HCT116 (cell line): ENCODE measurements around the gene PAIP1. TPM values are rescaled to one million over a fixed set of nuclear protein-coding genes. Genes with fewer than 3 reads are reported as not detected.

Experiments
- ATAC-seq: fragments of 200-7000 bp; cut with Tn5 transposase; 2 replicates; pipeline ENCODE4 v1.9.1; 2020; ENCODE audit warnings: mild to moderate bottlenecking, moderate library complexity
- BruUV-seq: library from RNA; stranded (reverse); fragments of 400-500 nt; replicated peaks from 2 replicates; lab custom pipeline; 2021; lab: Mats Ljungman, UMichigan
- CTCF ChIA-PET: fragments of 300-600 bp; sonication (Branson Sonifier 250); formaldehyde crosslinking; loops from one replicate; lab custom pipeline; 2021; ENCODE audit warnings: antibody characterized with exemption; lab: Charles Lee
- POLR2A ChIA-PET: fragments of 300-600, 350-600 bp; sonication (Branson Sonifier 250); formaldehyde crosslinking; loops from one replicate; lab custom pipeline; 2021; ENCODE audit warnings: antibody characterized with exemption; lab: Charles Lee
- RAD21 ChIA-PET, 2 experiments: fragments of 300-600 bp; sonication (Branson Sonifier 250); formaldehyde crosslinking; loops; one replicate each; lab custom pipeline; 2023; ENCODE audit warnings: low total read pairs in 2 of 2; ENCODE audit not compliant: uncharacterized antibody in 2 of 2, unreplicated experiment in 2 of 2, low non-redundant PET in 1 of 2; lab: Charles Lee
- DNase-seq: peaks from one replicate; pipeline ENCODE4 v3.0.0-alpha.2; 2010; ENCODE audit warnings: low read depth, low spot score
- H2AFZ ChIP-seq: fragments of 200-600 bp; shearing (Covaris generic), sonication (generic); 2 replicates; pipeline ENCODE4 v1.6.1; 2017; ENCODE audit warnings: low read depth, mixed run types, mixed read lengths, antibody characterized with exemption, low read length; ENCODE audit not compliant: poor library complexity, severe bottlenecking
- H3K27ac ChIP-seq: 2 replicates; pipeline ENCODE4 v1.5.1; 2012; ENCODE audit warnings: low read depth, low read length
- H3K27me3 ChIP-seq: fragments of 200-600 bp; sonication (generic); 2 replicates; pipeline ENCODE4 v1.6.1; 2016; ENCODE audit warnings: mixed run types, low read length, mixed read lengths; ENCODE audit not compliant: insufficient read depth
- H3K36me3 ChIP-seq, 2 experiments: fragments of 200-500 bp in 1 of 2; fragments of 200-600 bp in 1 of 2; sonication (Bioruptor generic) in 1 of 2; sonication (generic) in 1 of 2; 2 replicates each; pipeline versions ENCODE4 v1.5.1 to v1.6.1; 2014 to 2016; ENCODE audit warnings: low read length in 2 of 2, inconsistent platforms in 1 of 2, mixed read lengths in 1 of 2, mixed run types in 1 of 2; ENCODE audit not compliant: insufficient read depth in 2 of 2, control insufficient read depth in 1 of 2
- H3K4me1 ChIP-seq, 2 experiments: fragments of 200-600 bp in 1 of 2; sonication (generic) in 1 of 2; 2 replicates each; pipeline versions ENCODE4 v1.5.1 to v1.6.1; 2012 to 2017; ENCODE audit warnings: low read length in 2 of 2, inconsistent platforms in 1 of 2, mild to moderate bottlenecking in 1 of 2, mixed read lengths in 1 of 2, mixed run types in 1 of 2, moderate library complexity in 1 of 2; ENCODE audit not compliant: insufficient read depth in 2 of 2, control insufficient read depth in 1 of 2
- H3K4me2 ChIP-seq: fragments of 200-600 bp; sonication (generic); 2 replicates; pipeline ENCODE4 v1.6.1; 2017; ENCODE audit warnings: mixed run types, low read length, mixed read lengths
- H3K4me3 ChIP-seq, 2 experiments: fragments of 200-600 bp in 1 of 2; sonication (generic) in 1 of 2; replicated peaks in 1 of 2; 2 replicates each; pipeline ENCODE4 v1.5.1; 2011 to 2016; ENCODE audit warnings: low read length in 2 of 2, control low read depth in 1 of 2, low read depth in 1 of 2, mild to moderate bottlenecking in 1 of 2, mixed read lengths in 1 of 2, mixed run types in 1 of 2
- H3K79me2 ChIP-seq: fragments of 200-600 bp; sonication (generic); 2 replicates; pipeline ENCODE4 v1.6.1; 2017; ENCODE audit warnings: mild to moderate bottlenecking, mixed run types, low read length, moderate library complexity, mixed read lengths; ENCODE audit not compliant: insufficient read depth
- H3K9ac ChIP-seq: fragments of 200-600 bp; sonication (generic); 2 replicates; pipeline ENCODE4 v1.6.1; 2016; ENCODE audit warnings: low read length, mixed read lengths
- H3K9me2 ChIP-seq: fragments of 200-600 bp; sonication (generic), shearing (Covaris generic); 2 replicates; pipeline ENCODE4 v1.6.1; 2017; ENCODE audit warnings: mixed run types, mild to moderate bottlenecking, moderate library complexity; ENCODE audit not compliant: insufficient read depth
- H3K9me3 ChIP-seq, 2 experiments: fragments of 200-500 bp in 1 of 2; fragments of 200-600 bp in 1 of 2; sonication (Bioruptor generic) in 1 of 2; sonication (generic) in 1 of 2; 2 replicates each; pipeline ENCODE4 v1.6.1; 2014 to 2017; ENCODE audit warnings: low read length in 2 of 2, mixed read lengths in 2 of 2, inconsistent platforms in 1 of 2, low read depth in 1 of 2, mild to moderate bottlenecking in 1 of 2, mixed run types in 1 of 2, moderate library complexity in 1 of 2; ENCODE audit not compliant: control insufficient read depth in 1 of 2, insufficient read depth in 1 of 2
- H4K20me1 ChIP-seq: fragments of 200-600 bp; sonication (generic), shearing (Covaris generic); 2 replicates; pipeline ENCODE4 v1.6.1; 2017; ENCODE audit warnings: mixed run types, mild to moderate bottlenecking, moderate library complexity; ENCODE audit not compliant: insufficient read depth
- CEBPB ChIP-seq: IDR thresholded peaks from 2 replicates; pipeline ENCODE4 v1.6.1; 2012; ENCODE audit warnings: low read depth
- EGR1 ChIP-seq: IDR thresholded peaks from 2 replicates; pipeline ENCODE4 v1.6.1; 2012; ENCODE audit warnings: low read depth
- EZH2 ChIP-seq: fragments of 200-600 bp; sonication (generic); IDR thresholded peaks from 2 replicates; pipeline ENCODE4 v1.6.1; 2017; ENCODE audit warnings: antibody characterized with exemption, mixed run types
- EZH2phosphoT487 ChIP-seq: fragments of 200-600 bp; IDR thresholded peaks from 2 replicates; pipeline ENCODE4 v1.6.1; 2018; ENCODE audit warnings: antibody characterized with exemption, borderline replicate concordance
- FOSL1 ChIP-seq: IDR thresholded peaks from 2 replicates; pipeline ENCODE4 v1.6.1; 2012; ENCODE audit warnings: low read depth
- JUND ChIP-seq: IDR thresholded peaks from 2 replicates; pipeline ENCODE4 v1.6.1; 2012
- POLR2AphosphoS5 ChIP-seq: IDR thresholded peaks from 2 replicates; pipeline ENCODE4 v1.6.1; 2011; ENCODE audit warnings: mild to moderate bottlenecking, low read depth, low read length, moderate library complexity
- RAD21 ChIP-seq: IDR thresholded peaks from 2 replicates; pipeline ENCODE4 v1.6.1; 2012; ENCODE audit warnings: low read depth, mild to moderate bottlenecking
- SIN3A ChIP-seq: IDR thresholded peaks from 2 replicates; pipeline ENCODE4 v1.6.1; 2012; ENCODE audit warnings: low read depth
- SRF ChIP-seq: IDR thresholded peaks from 2 replicates; pipeline ENCODE4 v1.6.1; 2012; ENCODE audit warnings: low read depth
- TCF7L2 ChIP-seq: IDR thresholded peaks from 2 replicates; pipeline ENCODE4 v1.7.0; 2011; ENCODE audit warnings: borderline replicate concordance, inconsistent platforms; ENCODE audit not compliant: insufficient read depth, insufficient read length; ENCODE audit errors: extremely low read depth
- ZFX ChIP-seq: fragments of 450-650 bp; IDR thresholded peaks from 2 replicates; pipeline ENCODE4 v1.6.1; 2017
- ZNF274 ChIP-seq: fragments of 200-500 bp; sonication (Bioruptor generic); IDR thresholded peaks from 2 replicates; pipeline ENCODE4 v1.6.1; 2014; ENCODE audit warnings: mild to moderate bottlenecking, low read depth, low read length, inconsistent platforms
- intact Hi-C: fragments of 100-400 bp; cut with micrococcal nuclease; formaldehyde crosslinking; loops from 2 replicates; pipeline ENCODE4 v1.10.0; 2022
- total RNA-seq: library from RNA; stranded (reverse); gene quantifications from one replicate; pipeline ENCODE4 v1.2.1, GENCODE V29; 2021; ENCODE audit not compliant: unreplicated experiment

The PAIP1 gene
- total RNA-seq, 1 experiment from 2014 or later = 83.8 TPM

GRCh38 chr5:43573058-43573457, 16.2 kb upstream of the PAIP1 start (continued):
- TF ChIP-seq POLR2AphosphoS5 = no peak
- TF ChIP-seq SRF = no peak

GRCh38 chr5:43572357-43572756, 15.5 kb upstream of the PAIP1 start:
- intact Hi-C loops = no loop called here
- Histone ChIP-seq H3K27me3 (no peaks in the 10 kb centered on the region), H4K20me1 (no peaks in the 10 kb centered on the region), H3K79me2 (no peaks in the 10 kb centered on the region), H3K4me1 (0 out of 4 replicates have a peak, but pooled peaks cover 0 to 2% of the 10 kb centered on the region in 2 experiments), H3K9me2 (no peaks in the 10 kb centered on the region), H3K9ac (no peak overlapping the region), H3K4me2 (no peak overlapping the region), H3K9me3 (no peaks in the 10 kb centered on the region), H3K27ac (no peak overlapping the region), H2AFZ (no peak overlapping the region), H3K4me3 (no peak overlapping the region), H3K36me3 (no peaks in the 10 kb centered on the region)
- ATAC-seq (no peak), DNase-seq (no peak)
- ChIA-PET POLR2A (no interaction called here), RAD21 (no interaction called here), CTCF (no interaction called here)
- no TSS peak for BruUV-seq
- TF ChIP-seq ZFX = no peak

- Histone ChIP-seq H3K4me1 (0 out of 4 replicates have a peak, but pooled peaks cover 0 to 2% of the 10 kb centered on the region in 2 experiments), H3K27me3 (no peaks in the 10 kb centered on the region), H3K36me3 (no peaks in the 10 kb centered on the region), H3K9me2 (no peaks in the 10 kb centered on the region), H3K4me2 (no peak overlapping the region), H3K4me3 (no peak overlapping the region), H2AFZ (no peak overlapping the region), H3K9ac (no peak overlapping the region), H3K27ac (no peak overlapping the region), H4K20me1 (no peaks in the 10 kb centered on the region), H3K9me3 (no peaks in the 10 kb centered on the region), H3K79me2 (no peaks in the 10 kb centered on the region)
- RAD21 ChIA-PET = no interaction called here
- CTCF ChIA-PET = no interaction called here
- ATAC-seq (no peak), DNase-seq (no peak)
- POLR2A ChIA-PET = no interaction called here
- BruUV-seq = no TSS peak
- TF ChIP-seq FOSL1 (no peak), TCF7L2 (no peak), EGR1 (no peak), POLR2AphosphoS5 (no peak), RAD21 (no peak), SIN3A (no peak), EZH2 (no peak), EZH2phosphoT487 (no peak), CEBPB (no peak), JUND (no peak), ZNF274 (no peak)
- intact Hi-C loops = no loop called here
Observed at GRCh38 chr5:43571237-43571636, 14.4 kb upstream of the PAIP1 start.
